HEK293 (cell line): Measurements from ENCODE around the gene FUBP1.

Experiments used
- HOXD13 ChIP-seq: sonication (generic); formaldehyde crosslinking; IDR thresholded peaks from 2 replicates; pipeline ENCODE4 v1.8.0; 2022; ENCODE audit warnings: missing genetic modification reagents, borderline replicate concordance
- KLF10 ChIP-seq: fragments of 450-650 bp; IDR thresholded peaks from 2 replicates; pipeline ENCODE4 v1.5.1; 2018; ENCODE audit warnings: missing biosample characterization, mild to moderate bottlenecking, missing genetic modification characterization
- MYNN ChIP-seq: fragments of 450-650 bp; formaldehyde crosslinking; IDR thresholded peaks from 2 replicates; pipeline ENCODE4 v1.5.1; 2016; ENCODE audit warnings: missing biosample characterization, missing genetic modification characterization, borderline replicate concordance
- MZF1 ChIP-seq: fragments of 450-650 bp; formaldehyde crosslinking; IDR thresholded peaks from 2 replicates; pipeline ENCODE4 v1.5.1; 2017; ENCODE audit warnings: missing biosample characterization, missing genetic modification characterization, borderline replicate concordance
- OVOL3 ChIP-seq: fragments of 450-650 bp; formaldehyde crosslinking; IDR thresholded peaks from 2 replicates; pipeline ENCODE4 v1.5.1; 2016; ENCODE audit warnings: missing biosample characterization, missing genetic modification characterization
- REPIN1 ChIP-seq: fragments of 450-650 bp; formaldehyde crosslinking; IDR thresholded peaks from 2 replicates; pipeline ENCODE4 v1.5.1; 2017; ENCODE audit warnings: missing biosample characterization, missing genetic modification characterization, low read depth
- ZBTB1 ChIP-seq: fragments of 450-650 bp; formaldehyde crosslinking; IDR thresholded peaks from 2 replicates; pipeline ENCODE4 v1.5.1; 2016; ENCODE audit warnings: missing biosample characterization, missing genetic modification characterization
- ZBTB17 ChIP-seq: fragments of 450-650 bp; formaldehyde crosslinking; IDR thresholded peaks from 2 replicates; pipeline ENCODE4 v1.5.1; 2016; ENCODE audit warnings: missing biosample characterization, missing genetic modification characterization
- ZBTB6 ChIP-seq: fragments of 450-650 bp; formaldehyde crosslinking; IDR thresholded peaks from 2 replicates; pipeline ENCODE4 v1.5.1; 2017; ENCODE audit warnings: missing biosample characterization, missing genetic modification characterization
- ZFP37 ChIP-seq: fragments of 450-650 bp; formaldehyde crosslinking; IDR thresholded peaks from 2 replicates; pipeline ENCODE4 v1.5.1; 2016; ENCODE audit warnings: missing biosample characterization, missing genetic modification characterization
- ZFP69B ChIP-seq: fragments of 450-650 bp; formaldehyde crosslinking; IDR thresholded peaks from 2 replicates; pipeline ENCODE4 v1.5.1; 2016; ENCODE audit warnings: missing biosample characterization, missing genetic modification characterization
- ZIC2 ChIP-seq: fragments of 450-650 bp; formaldehyde crosslinking; IDR thresholded peaks from 2 replicates; pipeline ENCODE4 v1.5.1; 2016; ENCODE audit warnings: missing biosample characterization, missing genetic modification characterization
- ZNF112 ChIP-seq: fragments of 450-650 bp; formaldehyde crosslinking; IDR thresholded peaks from 2 replicates; pipeline ENCODE4 v1.5.0; 2017; ENCODE audit warnings: missing biosample characterization, missing genetic modification characterization
- ZNF114 ChIP-seq: fragments of 450-650 bp; formaldehyde crosslinking; IDR thresholded peaks from 2 replicates; pipeline ENCODE4 v1.5.0; 2017; ENCODE audit warnings: missing biosample characterization, missing genetic modification characterization
- ZNF169 ChIP-seq: fragments of 450-650 bp; formaldehyde crosslinking; IDR thresholded peaks from 2 replicates; pipeline ENCODE4 v1.5.1; 2016; ENCODE audit warnings: missing biosample characterization, missing genetic modification characterization
- ZNF221 ChIP-seq: fragments of 450-650 bp; formaldehyde crosslinking; IDR thresholded peaks from 2 replicates; pipeline ENCODE4 v1.5.1; 2017; ENCODE audit warnings: missing biosample characterization, missing genetic modification characterization, borderline replicate concordance
- ZNF239 ChIP-seq: fragments of 450-650 bp; formaldehyde crosslinking; IDR thresholded peaks from 2 replicates; pipeline ENCODE4 v1.5.1; 2016; ENCODE audit warnings: missing biosample characterization, missing genetic modification characterization
- ZNF302 ChIP-seq: fragments of 450-650 bp; formaldehyde crosslinking; IDR thresholded peaks from 2 replicates; pipeline ENCODE4 v1.5.1; 2016; ENCODE audit warnings: missing biosample characterization, missing genetic modification characterization, low read depth
- ZNF311 ChIP-seq: fragments of 450-650 bp; formaldehyde crosslinking; IDR thresholded peaks from 2 replicates; pipeline ENCODE4 v1.5.1; 2017; ENCODE audit warnings: missing biosample characterization, missing genetic modification characterization, borderline replicate concordance
- ZNF335 ChIP-seq: fragments of 450-650 bp; formaldehyde crosslinking; conservative IDR thresholded peaks from 2 replicates; pipeline ENCODE4 v1.5.1; 2016; ENCODE audit warnings: missing biosample characterization, missing genetic modification characterization
- ZNF354C ChIP-seq: fragments of 450-650 bp; formaldehyde crosslinking; IDR thresholded peaks from 2 replicates; pipeline ENCODE4 v1.5.1; 2016; ENCODE audit warnings: missing biosample characterization, missing genetic modification characterization, low read depth, borderline replicate concordance
- ZNF366 ChIP-seq: fragments of 450-650 bp; formaldehyde crosslinking; conservative IDR thresholded peaks from 2 replicates; pipeline ENCODE4 v1.5.1; 2016; ENCODE audit warnings: missing biosample characterization, missing genetic modification characterization
- ZNF501 ChIP-seq: fragments of 450-650 bp; formaldehyde crosslinking; IDR thresholded peaks from 2 replicates; pipeline ENCODE4 v1.5.1; 2016; ENCODE audit warnings: missing biosample characterization, missing genetic modification characterization
- ZNF521 ChIP-seq: fragments of 450-650 bp; formaldehyde crosslinking; IDR thresholded peaks from 2 replicates; pipeline ENCODE4 v1.5.1; 2017; ENCODE audit warnings: missing biosample characterization, mild to moderate bottlenecking, missing genetic modification characterization
- ZNF561 ChIP-seq: fragments of 450-650 bp; IDR thresholded peaks from 2 replicates; pipeline ENCODE4 v1.5.1; 2018; ENCODE audit warnings: missing biosample characterization, missing genetic modification characterization, borderline replicate concordance
- ZNF600 ChIP-seq: fragments of 450-650 bp; formaldehyde crosslinking; IDR thresholded peaks from 2 replicates; pipeline ENCODE4 v1.5.1; 2016; ENCODE audit warnings: missing biosample characterization, missing genetic modification characterization
- ZNF654 ChIP-seq: fragments of 450-650 bp; formaldehyde crosslinking; IDR thresholded peaks from 2 replicates; pipeline ENCODE4 v1.5.1; 2016; ENCODE audit warnings: low read depth, missing biosample characterization, missing genetic modification characterization
- ZNF701 ChIP-seq: fragments of 450-650 bp; formaldehyde crosslinking; IDR thresholded peaks from 2 replicates; pipeline ENCODE4 v1.5.1; 2016; ENCODE audit warnings: missing biosample characterization, missing genetic modification characterization
- ZNF76 ChIP-seq: fragments of 450-650 bp; formaldehyde crosslinking; IDR thresholded peaks from 2 replicates; pipeline ENCODE4; 2016; ENCODE audit warnings: low read depth, missing biosample characterization, missing genetic modification characterization, borderline replicate concordance
- ZNF837 ChIP-seq: fragments of 450-650 bp; formaldehyde crosslinking; IDR thresholded peaks from 2 replicates; pipeline ENCODE4 v1.5.1; 2016; ENCODE audit warnings: missing biosample characterization, missing genetic modification characterization
- ZSCAN16 ChIP-seq: fragments of 450-650 bp; formaldehyde crosslinking; IDR thresholded peaks from 2 replicates; pipeline ENCODE4 v1.5.1; 2016; ENCODE audit warnings: missing biosample characterization, missing genetic modification characterization
- ZSCAN4 ChIP-seq: fragments of 450-650 bp; formaldehyde crosslinking; IDR thresholded peaks from 2 replicates; pipeline ENCODE4 v1.5.1; 2017; ENCODE audit warnings: missing biosample characterization, missing genetic modification characterization
- TF ChIP-seq, protein P1 (sequence below): fragments of 450-650 bp; formaldehyde crosslinking; IDR thresholded peaks from 2 replicates; pipeline ENCODE4 v1.5.1; 2016; ENCODE audit warnings: missing biosample characterization, missing genetic modification characterization
- TF ChIP-seq, protein P2 (sequence below): fragments of 450-650 bp; formaldehyde crosslinking; IDR thresholded peaks from 2 replicates; pipeline ENCODE4 v1.5.1; 2016; ENCODE audit warnings: missing biosample characterization, missing genetic modification characterization
- TF ChIP-seq, protein P3 (sequence below): fragments of 450-650 bp; formaldehyde crosslinking; IDR thresholded peaks from 2 replicates; pipeline ENCODE4 v1.5.1; 2016; ENCODE audit warnings: missing biosample characterization, missing genetic modification characterization
- TF ChIP-seq, protein P4 (sequence below): fragments of 450-650 bp; formaldehyde crosslinking; optimal IDR thresholded peaks from 2 replicates; pipeline ENCODE3; 2016; ENCODE audit warnings: missing biosample characterization, mild to moderate bottlenecking, missing genetic modification characterization

Gene FUBP1

DNA sequence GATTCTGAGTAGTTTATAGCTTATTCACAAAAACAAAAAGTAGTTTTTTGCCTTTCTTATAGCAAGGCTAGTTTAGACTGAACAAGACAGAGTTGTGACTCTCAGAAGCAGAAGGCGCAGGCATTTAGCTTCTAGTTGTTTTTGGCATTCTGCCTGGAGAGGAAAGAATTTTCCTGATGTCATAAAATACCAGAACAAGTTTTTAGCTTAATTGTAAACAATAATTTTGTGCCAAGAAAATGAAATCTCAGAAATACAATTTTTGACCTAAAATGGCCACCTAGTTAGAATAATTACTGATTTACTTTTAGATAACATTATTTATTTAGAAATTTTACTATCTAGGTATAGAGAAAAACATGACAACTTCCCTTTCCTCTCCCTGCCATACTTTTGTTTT lies 26.9 kb upstream of the FUBP1 start (continued):
- TF ChIP-seq, protein P1, sequence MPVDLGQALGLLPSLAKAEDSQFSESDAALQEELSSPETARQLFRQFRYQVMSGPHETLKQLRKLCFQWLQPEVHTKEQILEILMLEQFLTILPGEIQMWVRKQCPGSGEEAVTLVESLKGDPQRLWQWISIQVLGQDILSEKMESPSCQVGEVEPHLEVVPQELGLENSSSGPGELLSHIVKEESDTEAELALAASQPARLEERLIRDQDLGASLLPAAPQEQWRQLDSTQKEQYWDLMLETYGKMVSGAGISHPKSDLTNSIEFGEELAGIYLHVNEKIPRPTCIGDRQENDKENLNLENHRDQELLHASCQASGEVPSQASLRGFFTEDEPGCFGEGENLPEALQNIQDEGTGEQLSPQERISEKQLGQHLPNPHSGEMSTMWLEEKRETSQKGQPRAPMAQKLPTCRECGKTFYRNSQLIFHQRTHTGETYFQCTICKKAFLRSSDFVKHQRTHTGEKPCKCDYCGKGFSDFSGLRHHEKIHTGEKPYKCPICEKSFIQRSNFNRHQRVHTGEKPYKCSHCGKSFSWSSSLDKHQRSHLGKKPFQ, result no peak
- TF ChIP-seq ZNF366 (tag by site-specific recombination) (peak; percentile 74; the same call in 1 of the 2 replicates), ZNF521 (tag by site-specific recombination) (no peak), ZNF600 (0 out of 2 replicates have a peak, but pooled peaks have one; percentile 13), ZNF302 (no peak), ZFP69B (tag by site-specific recombination) (no peak), ZNF239 (tag by site-specific recombination) (no peak), ZNF654 (tag by site-specific recombination) (no peak), REPIN1 (tag by site-specific recombination) (no peak), ZNF112 (no peak), ZIC2 (no peak), ZSCAN16 (tag by site-specific recombination) (no peak), ZNF354C (tag by site-specific recombination) (no peak), MYNN (no peak), ZNF221 (tag by site-specific recombination) (no peak), ZBTB1 (no peak), ZNF501 (tag by site-specific recombination) (peak; percentile 29; the same call in 1 of the 2 replicates), ZFP37 (tag by site-specific recombination) (no peak), ZBTB17 (tag by site-specific recombination) (no peak), ZNF76 (tag by site-specific recombination) (no peak), ZNF169 (no peak), ZNF837 (tag by site-specific recombination) (no peak), ZSCAN4 (no peak), OVOL3 (tag by site-specific recombination) (no peak), ZNF701 (tag by site-specific recombination) (no peak), ZNF311 (tag by site-specific recombination) (no peak), ZNF335 (no peak), HOXD13 (no peak), ZBTB6 (tag by site-specific recombination) (no peak), ZNF561 (0 out of 2 replicates have a peak, but pooled peaks have one; percentile 34), KLF10 (tag by site-specific recombination) (0 out of 2 replicates have a peak, but pooled peaks have one; percentile 47), ZNF114 (tag by site-specific recombination) (no peak), MZF1 (tag by site-specific recombination) (no peak)
- TF ChIP-seq, protein P2, sequence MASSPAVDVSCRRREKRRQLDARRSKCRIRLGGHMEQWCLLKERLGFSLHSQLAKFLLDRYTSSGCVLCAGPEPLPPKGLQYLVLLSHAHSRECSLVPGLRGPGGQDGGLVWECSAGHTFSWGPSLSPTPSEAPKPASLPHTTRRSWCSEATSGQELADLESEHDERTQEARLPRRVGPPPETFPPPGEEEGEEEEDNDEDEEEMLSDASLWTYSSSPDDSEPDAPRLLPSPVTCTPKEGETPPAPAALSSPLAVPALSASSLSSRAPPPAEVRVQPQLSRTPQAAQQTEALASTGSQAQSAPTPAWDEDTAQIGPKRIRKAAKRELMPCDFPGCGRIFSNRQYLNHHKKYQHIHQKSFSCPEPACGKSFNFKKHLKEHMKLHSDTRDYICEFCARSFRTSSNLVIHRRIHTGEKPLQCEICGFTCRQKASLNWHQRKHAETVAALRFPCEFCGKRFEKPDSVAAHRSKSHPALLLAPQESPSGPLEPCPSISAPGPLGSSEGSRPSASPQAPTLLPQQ (tag by site-specific recombination), result no peak
- TF ChIP-seq, protein P3, sequence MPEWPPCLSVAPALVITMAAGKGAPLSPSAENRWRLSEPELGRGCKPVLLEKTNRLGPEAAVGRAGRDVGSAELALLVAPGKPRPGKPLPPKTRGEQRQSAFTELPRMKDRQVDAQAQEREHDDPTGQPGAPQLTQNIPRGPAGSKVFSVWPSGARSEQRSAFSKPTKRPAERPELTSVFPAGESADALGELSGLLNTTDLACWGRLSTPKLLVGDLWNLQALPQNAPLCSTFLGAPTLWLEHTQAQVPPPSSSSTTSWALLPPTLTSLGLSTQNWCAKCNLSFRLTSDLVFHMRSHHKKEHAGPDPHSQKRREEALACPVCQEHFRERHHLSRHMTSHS (tag by site-specific recombination), result no peak
- TF ChIP-seq, protein P4, sequence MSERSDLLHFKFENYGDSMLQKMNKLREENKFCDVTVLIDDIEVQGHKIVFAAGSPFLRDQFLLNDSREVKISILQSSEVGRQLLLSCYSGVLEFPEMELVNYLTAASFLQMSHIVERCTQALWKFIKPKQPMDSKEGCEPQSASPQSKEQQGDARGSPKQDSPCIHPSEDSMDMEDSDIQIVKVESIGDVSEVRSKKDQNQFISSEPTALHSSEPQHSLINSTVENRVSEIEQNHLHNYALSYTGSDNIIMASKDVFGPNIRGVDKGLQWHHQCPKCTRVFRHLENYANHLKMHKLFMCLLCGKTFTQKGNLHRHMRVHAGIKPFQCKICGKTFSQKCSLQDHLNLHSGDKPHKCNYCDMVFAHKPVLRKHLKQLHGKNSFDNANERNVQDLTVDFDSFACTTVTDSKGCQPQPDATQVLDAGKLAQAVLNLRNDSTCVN, result no peak
